Cardiac atrium fibroblast (primary cell): ENCODE measurements around the gene MINDY1. TPM values are rescaled to one million over a fixed set of nuclear protein-coding genes. Genes with fewer than 3 reads are reported as not detected.

Experiments used
- total RNA-seq: library from RNA; depleted of rRNA; stranded (reverse); fragments of >200 nt; gene quantifications from 2 replicates; pipeline ENCODE4 v1.2.3, GENCODE V29; 2015

Gene MINDY1, protein sequence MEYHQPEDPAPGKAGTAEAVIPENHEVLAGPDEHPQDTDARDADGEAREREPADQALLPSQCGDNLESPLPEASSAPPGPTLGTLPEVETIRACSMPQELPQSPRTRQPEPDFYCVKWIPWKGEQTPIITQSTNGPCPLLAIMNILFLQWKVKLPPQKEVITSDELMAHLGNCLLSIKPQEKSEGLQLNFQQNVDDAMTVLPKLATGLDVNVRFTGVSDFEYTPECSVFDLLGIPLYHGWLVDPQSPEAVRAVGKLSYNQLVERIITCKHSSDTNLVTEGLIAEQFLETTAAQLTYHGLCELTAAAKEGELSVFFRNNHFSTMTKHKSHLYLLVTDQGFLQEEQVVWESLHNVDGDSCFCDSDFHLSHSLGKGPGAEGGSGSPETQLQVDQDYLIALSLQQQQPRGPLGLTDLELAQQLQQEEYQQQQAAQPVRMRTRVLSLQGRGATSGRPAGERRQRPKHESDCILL
- total RNA-seq = 3.8 and 10.7 TPM in 2 replicates

DNA sequence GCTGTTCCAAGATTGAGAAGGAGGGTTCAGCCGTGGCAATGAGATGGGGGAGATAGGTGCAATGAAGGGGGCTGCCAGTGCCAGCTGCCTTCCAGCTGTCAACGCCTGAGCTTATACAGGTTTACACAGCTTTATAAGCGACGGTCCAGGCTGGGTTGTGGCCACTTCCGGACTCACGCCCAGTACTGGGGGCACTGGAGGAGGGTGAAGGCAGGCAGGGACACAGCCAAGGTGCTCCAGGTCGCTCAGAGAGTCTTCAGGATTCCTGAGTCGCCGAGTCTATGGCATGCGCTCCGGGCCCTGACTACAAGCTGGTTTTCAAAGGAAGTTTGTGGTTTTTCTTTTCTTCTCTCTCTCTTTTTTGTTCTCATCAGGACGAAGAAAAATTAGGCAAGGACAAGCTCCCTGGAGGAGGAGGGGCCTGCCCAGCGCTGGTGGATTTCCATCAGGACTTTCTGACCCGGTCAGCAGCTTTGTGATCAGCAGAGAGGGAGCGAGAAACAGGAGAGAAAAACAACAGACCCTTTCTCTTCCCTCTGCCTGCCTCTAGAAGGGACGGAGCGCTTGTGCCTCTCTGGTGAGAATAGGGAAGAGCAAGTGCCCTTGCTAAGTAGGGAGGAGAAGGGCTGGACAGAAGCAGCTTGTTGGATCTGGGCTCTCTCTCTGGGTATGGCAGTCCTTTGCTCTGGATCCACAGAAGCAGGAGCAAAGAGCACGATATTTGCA is at the start of gene MINDY1:
Gene MINDY1 (minus strand): TSS at position 576 of the 726 bp plus-strand sequence. CDS start 4,285 bp downstream, outside the sequence.

DNA sequence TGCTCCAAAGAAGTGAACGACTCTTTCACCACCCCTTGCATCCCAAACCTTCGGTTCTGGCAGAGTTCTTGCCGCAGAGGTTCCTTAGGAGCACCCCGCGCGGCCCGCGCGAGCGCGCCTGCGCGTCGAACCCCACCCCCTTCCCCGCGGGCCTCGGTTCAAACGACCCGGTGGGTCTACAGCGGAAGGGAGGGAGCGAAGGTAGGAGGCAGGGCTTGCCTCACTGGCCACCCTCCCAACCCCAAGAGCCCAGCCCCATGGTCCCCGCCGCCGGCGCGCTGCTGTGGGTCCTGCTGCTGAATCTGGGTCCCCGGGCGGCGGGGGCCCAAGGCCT is 40.9 kb upstream of the MINDY1 start, which contains the start of gene C1orf56:
Gene C1orf56 (plus strand): TSS at position 161 of the 334 bp plus-strand sequence. CDS start 97 bp downstream, at position 258.

DNA sequence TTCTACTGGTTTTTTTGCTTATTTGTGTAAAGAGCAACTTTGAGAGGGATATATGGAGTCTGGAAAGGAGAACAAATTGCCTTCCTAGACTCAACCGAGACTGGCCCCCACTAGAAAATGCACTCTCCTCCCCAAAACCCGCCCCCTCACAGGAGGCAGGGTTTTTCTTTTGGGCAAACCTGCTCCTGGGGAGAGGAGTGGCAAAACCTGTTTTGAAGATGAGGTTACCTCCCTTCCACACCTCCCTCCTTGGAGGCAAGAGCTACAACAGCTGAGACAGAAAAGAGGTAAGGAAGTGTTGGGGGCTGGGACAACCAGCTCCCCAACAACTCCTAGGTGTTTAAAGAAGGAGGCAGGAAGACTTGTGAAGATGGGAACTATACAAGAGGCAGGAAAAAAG is 29.7 kb upstream of the MINDY1 start, which contains the start of gene BNIPL:
Gene BNIPL (plus strand): TSS at position 231 of the 400 bp plus-strand sequence. CDS start 140 bp downstream, at position 371.

DNA sequence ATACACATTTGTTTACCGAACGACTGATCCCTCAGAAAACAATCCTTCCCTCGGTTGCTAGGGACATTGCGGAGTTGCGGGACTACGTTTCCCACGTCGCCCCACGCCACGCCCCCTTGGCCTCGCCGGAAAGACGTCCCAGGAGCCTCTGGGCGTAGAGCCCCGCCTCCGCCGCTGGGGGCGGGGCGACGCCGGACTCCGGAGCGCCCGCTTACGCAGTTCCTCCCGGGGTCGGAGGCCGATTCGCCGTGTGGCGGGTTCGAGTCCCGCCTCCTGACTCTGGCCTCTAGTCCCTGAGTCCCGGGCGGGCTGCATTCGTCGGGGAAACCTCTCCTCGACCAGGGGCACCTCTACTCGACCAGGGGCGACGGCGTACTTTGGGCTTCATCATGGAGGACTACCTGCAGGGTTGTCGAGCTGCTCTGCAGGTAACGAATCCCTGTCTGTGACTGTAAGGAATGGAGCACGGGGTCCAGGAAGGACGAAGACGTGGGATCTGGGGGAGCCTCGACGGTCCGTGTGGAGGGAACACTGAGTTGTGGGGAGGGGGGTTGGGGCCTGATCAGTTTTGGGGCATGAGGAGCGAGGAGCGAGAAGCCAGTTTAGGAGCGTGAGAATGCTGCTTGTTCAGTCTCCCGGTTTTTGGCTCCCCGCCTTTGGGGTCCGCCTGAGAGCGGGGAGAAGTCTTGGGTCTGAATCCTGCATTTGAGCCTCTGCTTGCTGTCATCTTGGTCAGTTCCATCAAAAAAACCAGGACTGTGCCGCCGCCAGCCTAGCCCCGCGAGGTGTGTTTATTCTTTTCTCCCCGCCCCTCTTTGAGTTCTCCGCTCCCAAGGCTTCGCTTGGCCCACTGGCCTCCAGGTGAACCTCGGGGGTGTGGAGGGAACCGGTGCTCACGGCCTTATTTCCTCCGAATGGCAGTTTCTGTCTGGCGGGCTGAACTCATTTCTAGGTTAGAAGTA is 1.8 kb upstream of the MINDY1 start, which contains the start of gene PRUNE1:
Gene PRUNE1 (plus strand): TSS at position 206 of the 962 bp plus-strand sequence. CDS start 184 bp downstream, at position 390.

DNA sequence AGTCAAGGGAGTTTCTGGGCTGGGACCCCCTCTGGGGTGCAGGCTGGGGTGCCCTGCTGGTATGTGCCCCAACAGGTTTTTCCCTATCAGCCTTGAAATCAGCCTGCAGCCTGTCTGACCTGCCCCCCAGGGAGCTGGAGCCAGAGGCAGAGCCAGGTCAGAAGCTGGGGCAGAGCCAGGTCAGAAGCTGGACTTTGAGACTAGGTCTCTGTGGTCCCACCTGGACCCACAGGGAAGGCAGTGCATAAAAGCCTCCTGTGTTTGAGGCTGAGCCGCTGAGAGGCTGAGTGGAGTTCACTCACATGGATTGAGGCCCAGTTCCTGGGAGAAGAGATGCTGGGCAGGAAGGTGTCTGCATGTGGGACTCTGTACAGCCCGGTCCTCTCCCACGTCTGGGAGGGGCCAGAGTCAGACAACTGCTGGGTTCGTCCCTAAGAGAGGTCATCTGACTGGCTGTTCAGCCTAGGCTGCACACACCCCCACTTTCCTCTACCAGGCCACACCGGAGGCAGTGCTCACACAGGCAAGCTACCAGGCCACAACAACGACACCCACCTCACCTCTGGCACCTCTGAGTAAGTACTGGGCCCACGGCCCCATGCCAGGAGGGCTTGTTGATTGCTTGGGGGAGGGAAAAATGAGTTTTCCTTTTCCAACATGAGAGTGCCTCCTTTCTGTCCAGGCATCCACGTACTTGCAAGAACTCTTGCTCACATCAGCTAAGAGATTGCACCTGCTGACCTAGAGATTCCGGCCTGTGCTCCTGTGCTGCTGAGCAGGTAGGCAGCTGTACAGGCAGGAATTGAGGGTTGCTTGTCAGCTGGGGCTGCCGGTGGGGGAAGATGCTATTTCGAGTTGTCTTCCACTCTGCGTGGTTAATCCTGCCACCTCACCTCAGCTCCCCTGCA is 24.6 kb downstream of the MINDY1 start, which contains the start of gene ANXA9:
Gene ANXA9 (plus strand): TSS at position 488 of the 908 bp plus-strand sequence. CDS start 814 bp downstream, outside the sequence.

DNA sequence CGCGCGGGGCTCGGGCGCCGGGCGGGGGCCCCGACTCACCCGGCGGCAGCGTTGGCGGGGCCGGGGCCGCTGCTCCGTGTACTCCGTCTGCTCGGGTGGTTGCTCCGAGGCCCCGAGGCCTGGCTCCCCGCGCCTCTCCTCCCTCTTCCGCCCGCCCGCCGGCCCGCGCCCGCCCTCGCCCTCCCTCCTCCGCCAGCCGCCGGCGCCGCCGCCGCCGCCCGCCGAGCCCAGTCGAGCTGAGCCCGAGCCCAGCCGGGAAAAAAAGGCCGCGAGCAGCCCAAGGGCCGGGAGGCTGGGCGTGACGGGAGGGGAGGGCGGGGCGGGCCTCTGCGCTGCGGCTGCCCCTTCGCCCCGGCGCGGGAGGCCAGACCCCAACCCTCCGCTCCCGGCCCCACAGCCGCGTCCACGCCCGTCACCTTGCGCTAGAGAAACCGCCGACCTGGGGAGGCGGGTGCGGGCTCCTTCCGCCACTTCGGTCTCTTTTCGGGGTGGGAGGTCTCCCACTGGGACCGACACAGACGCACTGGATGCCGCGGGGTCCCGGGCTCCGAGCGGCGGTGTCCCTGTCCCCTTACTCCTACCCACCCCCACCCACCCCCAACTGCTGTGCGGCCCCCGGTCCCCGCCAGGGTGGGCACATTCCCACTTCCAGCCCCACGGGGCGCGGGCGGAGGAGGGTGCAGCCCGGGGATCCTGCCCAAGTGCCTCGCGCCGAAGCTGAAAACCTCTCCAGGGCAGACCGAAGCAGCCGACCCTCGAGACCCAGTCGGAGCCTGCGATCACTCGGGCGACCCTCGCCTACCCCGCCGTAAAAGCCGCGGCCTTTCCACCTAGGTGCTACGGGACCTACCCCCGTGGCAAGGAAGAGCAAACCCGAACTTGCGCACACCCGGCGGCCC is 31.9 kb downstream of the MINDY1 start, which contains the start of gene CERS2:
Gene CERS2 (minus strand): TSS at position 256 of the 899 bp plus-strand sequence. CDS start 5,745 bp downstream, outside the sequence.

Other genes with a start within 250 kb of the MINDY1 start
- gene CTSS, start 241.1 kb downstream of the MINDY1 start, total RNA-seq = 2.0 and 3.1 TPM in 2 replicates
- 13.8 and 18.4 TPM in 2 replicates for gene CTSK, start 198.6 kb downstream of the MINDY1 start, total RNA-seq
- gene ARNT, start 130.3 kb downstream of the MINDY1 start, total RNA-seq = 27.6 and 36.8 TPM in 2 replicates
- gene CTXND2, start 119.8 kb downstream of the MINDY1 start, total RNA-seq = not detected in 2 replicates
- 17.7 and 26.5 TPM in 2 replicates for gene SETDB1, start 80.5 kb downstream of the MINDY1 start, total RNA-seq
- 121 and 138 TPM in 2 replicates for gene CERS2, start 32.1 kb downstream of the MINDY1 start, total RNA-seq
- not detected in 2 replicates for gene ANXA9, start 24.6 kb downstream of the MINDY1 start, total RNA-seq
- 19.0 and 19.9 TPM in 2 replicates for gene PRUNE1, start 1.5 kb upstream of the MINDY1 start, total RNA-seq
- gene BNIPL, start 29.7 kb upstream of the MINDY1 start, total RNA-seq = 0.49 TPM in 1 of 2 replicates, not detected in the other
- 0.72 and 1.8 TPM in 2 replicates for gene C1orf56, start 40.8 kb upstream of the MINDY1 start, total RNA-seq
- 41.9 and 42.8 TPM in 2 replicates for gene CDC42SE1, start 52.7 kb upstream of the MINDY1 start, total RNA-seq
- gene MLLT11, start 53.5 kb upstream of the MINDY1 start, total RNA-seq = 1.8 and 2.1 TPM in 2 replicates
- 11.8 and 14.1 TPM in 2 replicates for gene GABPB2, start 63.9 kb upstream of the MINDY1 start, total RNA-seq
- gene SEMA6C, start 139.7 kb upstream of the MINDY1 start, total RNA-seq = 2.0 and 3.1 TPM in 2 replicates
- gene TNFAIP8L2, start 149.7 kb upstream of the MINDY1 start, total RNA-seq = not detected in 2 replicates
- gene LYSMD1, start 159.0 kb upstream of the MINDY1 start, total RNA-seq = 7.6 and 8.7 TPM in 2 replicates
- gene SCNM1, start 159.2 kb upstream of the MINDY1 start, total RNA-seq = 25.1 and 30.7 TPM in 2 replicates
- gene TMOD4, start 169.1 kb upstream of the MINDY1 start, total RNA-seq = not detected in 2 replicates
- 33.4 and 60.7 TPM in 2 replicates for gene VPS72, start 183.3 kb upstream of the MINDY1 start, total RNA-seq
- gene PIP5K1A, start 191.7 kb upstream of the MINDY1 start, total RNA-seq = 42.6 and 49.4 TPM in 2 replicates
- gene PSMD4, start 247.8 kb upstream of the MINDY1 start, total RNA-seq = 120 and 130 TPM in 2 replicates